K562 (cell line): ENCODE results near the gene CPZ. TPM values are rescaled to one million over a fixed set of nuclear protein-coding genes. Genes with fewer than 3 reads are reported as not detected.

ENCODE experiments used
- ATAC-seq: fragments of 200-7000 bp; cut with Tn5 transposase; 3 replicates; pipeline ENCODE4 v1.9.1; 2020; ENCODE audit warnings: moderate library complexity
- BruUV-seq: library from RNA; stranded (reverse); fragments of 400-500 nt; replicated peaks from 2 replicates; lab custom pipeline; 2021; lab: Mats Ljungman, UMichigan
- CTCF ChIA-PET: fragments of 300-600 bp; formaldehyde crosslinking; extraction: SDS; loops from one replicate; lab custom pipeline; 2021; ENCODE audit warnings: low intra/inter-chr PET ratio; lab: Yijun Ruan, JAX
- POLR2A ChIA-PET: fragments of 300-600, 350-650 bp; sonication (Branson Sonifier 250); formaldehyde crosslinking; extraction: SDS; loops from one replicate; lab custom pipeline; 2021; ENCODE audit warnings: antibody characterized with exemption, inconsistent platforms; lab: Yijun Ruan, JAX
- DNase-seq, 4 experiments: peaks; one replicate each; pipeline versions ENCODE4 v3.0.0 to v3.0.0-alpha.2; 2011 to 2018; ENCODE audit warnings: low spot score in 3 of 4, mixed read lengths in 3 of 4; ENCODE audit errors: extremely low read depth in 1 of 4
- FAIRE-seq: peaks from 2 replicates; lab custom pipeline; 2011; peaks lifted over from hg19 to GRCh38; lab: Jason Lieb, UNC
- H2AFZ ChIP-seq: 2 replicates; pipeline ENCODE4 v1.6.0; 2011; ENCODE audit warnings: low read depth, low read length, control low read depth, inconsistent platforms
- H3K27ac ChIP-seq: fragments of 200-600 bp; 3 replicates; pipeline ENCODE4 v1.8.0; 2011; ENCODE audit warnings: low read depth, mild to moderate bottlenecking, control low read depth, inconsistent platforms, low read length, moderate library complexity, mixed read lengths; ENCODE audit errors: extremely low read depth
- H3K27me3 ChIP-seq, 2 experiments: fragments of 300-600 bp in 1 of 2; 2 replicates in 1 of 2; 3 replicates in 1 of 2; pipeline versions ENCODE4 v1.6.0 to v1.8.0; 2011; ENCODE audit warnings: inconsistent platforms in 2 of 2, low read length in 2 of 2, mild to moderate bottlenecking in 1 of 2, mixed read lengths in 1 of 2, moderate library complexity in 1 of 2; ENCODE audit not compliant: control insufficient read depth in 2 of 2, insufficient read depth in 2 of 2
- H3K36me3 ChIP-seq: fragments of 300-600 bp; 3 replicates; pipeline ENCODE4 v1.8.0; 2011; ENCODE audit warnings: mild to moderate bottlenecking, low read length, inconsistent platforms; ENCODE audit not compliant: control insufficient read depth, insufficient read depth
- H3K4me1 ChIP-seq, 2 experiments: fragments of 200-600 bp in 1 of 2; replicated peaks in 1 of 2; 2 replicates in 1 of 2; 3 replicates in 1 of 2; pipeline versions ENCODE4 v1.5.1 to v1.8.0; 2011; ENCODE audit warnings: inconsistent platforms in 2 of 2, low read length in 2 of 2, mild to moderate bottlenecking in 1 of 2, mixed read lengths in 1 of 2, moderate library complexity in 1 of 2; ENCODE audit not compliant: control insufficient read depth in 2 of 2, insufficient read depth in 2 of 2
- H3K4me2 ChIP-seq: 2 replicates; pipeline ENCODE4 v1.6.1; 2011; ENCODE audit warnings: low read length, control low read depth, inconsistent platforms, mixed read lengths; ENCODE audit not compliant: insufficient read depth
- H3K4me3 ChIP-seq: fragments of 200-600 bp; sonication (generic), shearing (Covaris generic); 2 replicates; pipeline ENCODE4 v1.5.1; 2016; ENCODE audit warnings: control low read depth, inconsistent platforms
- H3K79me2 ChIP-seq: fragments of 200-600 bp; 3 replicates; pipeline ENCODE4 v1.8.0; 2011; ENCODE audit warnings: low read length, inconsistent platforms; ENCODE audit not compliant: control insufficient read depth, insufficient read depth
- H3K9ac ChIP-seq, 2 experiments: 2 replicates each; pipeline versions ENCODE4 v1.6.0 to v1.6.1; 2011; ENCODE audit warnings: low read depth in 2 of 2, low read length in 2 of 2, control low read depth in 1 of 2, inconsistent platforms in 1 of 2, mild to moderate bottlenecking in 1 of 2, mixed read lengths in 1 of 2; ENCODE audit not compliant: insufficient read depth in 1 of 2
- H3K9me1 ChIP-seq: one replicate; pipeline ENCODE4 v1.6.0; 2011; ENCODE audit warnings: inconsistent platforms, mild to moderate bottlenecking, low read length, moderate library complexity; ENCODE audit not compliant: control insufficient read depth, insufficient read depth
- H3K9me3 ChIP-seq: replicated peaks from 2 replicates; pipeline ENCODE4 v1.5.1; 2011; ENCODE audit warnings: low read depth, low read length, inconsistent platforms; ENCODE audit not compliant: control insufficient read depth, insufficient read depth
- H4K20me1 ChIP-seq: replicated peaks from 2 replicates; pipeline ENCODE4 v1.6.1; 2011; ENCODE audit warnings: low read length, inconsistent platforms, mixed read lengths; ENCODE audit not compliant: control insufficient read depth, insufficient read depth
- CCNT2 ChIP-seq: IDR thresholded peaks from 2 replicates; pipeline ENCODE4 v1.6.1; 2011; ENCODE audit warnings: borderline replicate concordance, low read depth, mild to moderate bottlenecking, moderate library complexity, mixed read lengths, low read length; ENCODE audit not compliant: insufficient read length; ENCODE audit errors: extremely low read depth
- HLTF ChIP-seq: fragments of 450-650 bp; IDR thresholded peaks from 2 replicates; pipeline ENCODE4 v1.6.1; 2016
- KLF1 ChIP-seq: fragments of 450-650 bp; IDR thresholded peaks from 2 replicates; pipeline ENCODE4 v1.6.1; 2016; ENCODE audit warnings: missing genetic modification characterization, missing compliant biosample characterization
- MTA2 ChIP-seq: fragments of 450-650 bp; IDR thresholded peaks from 2 replicates; pipeline ENCODE4 v1.6.1; 2016; ENCODE audit warnings: low read depth
- PYGO2 ChIP-seq: fragments of 450-650 bp; IDR thresholded peaks from 2 replicates; pipeline ENCODE4 v1.6.1; 2016; ENCODE audit warnings: mild to moderate bottlenecking, missing genetic modification characterization, moderate library complexity, missing compliant biosample characterization
- RBM22 ChIP-seq: fragments of 200-400 bp; formaldehyde crosslinking; IDR thresholded peaks from 2 replicates; pipeline ENCODE4 v1.6.1; 2018; ENCODE audit warnings: low read length, low read depth; ENCODE audit not compliant: poor library complexity, severe bottlenecking
- ZFP36 ChIP-seq: fragments of 150-350 bp; IDR thresholded peaks from 2 replicates; pipeline ENCODE4 v1.6.1; 2018; ENCODE audit warnings: low read length, low read depth; ENCODE audit not compliant: partially characterized antibody
- ZNF316 ChIP-seq: fragments of 450-650 bp; IDR thresholded peaks from 2 replicates; pipeline ENCODE4 v1.6.1; 2016
- WGBS: fragments of 100-300 bp; shearing (Covaris generic); methylation state at CpG from one replicate; pipeline ENCODE4 v1.1.6; 2016; ENCODE audit warnings: low coverage, mixed read lengths; ENCODE audit not compliant: insufficient coverage; ENCODE audit errors: missing lambda C conversion rate; 5-methylcytosine and 5-hydroxymethylcytosine counted together
- in situ Hi-C: fragments of 300-500 bp; cut with MboI; formaldehyde crosslinking; loops from 4 replicates; pipeline ENCODE4 v1.15.0; 2018; ENCODE audit warnings: inconsistent platforms, mixed read lengths
- intact Hi-C: fragments of 100-400 bp; cut with micrococcal nuclease; formaldehyde crosslinking; loops from 2 replicates; pipeline ENCODE4 v1.14.2; 2022
- polyA plus RNA-seq, 8 experiments: library from polyadenylated mRNA; depleted of rRNA in 4 of 8; stranded (reverse) in 5 of 8; unstranded in 3 of 8; fragments of >200 nt; fragmentation: Nextera tagmentation in 2 of 8; fragmentation: Illumina TruSeq in 1 of 8; extraction: Ambion mirVana in 2 of 8; extraction: Trizol in 1 of 8; gene quantifications; 2 replicates each; pipeline versions ENCODE4 v1.2.1 to v1.2.3, GENCODE V29; 2011 to 2014; ENCODE audit warnings: inconsistent platforms in 1 of 8, missing spikeins in 1 of 8
- total RNA-seq, 7 experiments: library from RNA; depleted of rRNA in 6 of 7; stranded (reverse); fragments of >200 nt in 6 of 7; fragmentation: Illumina TruSeq in 2 of 7; extraction: Trizol in 2 of 7; gene quantifications; 2 replicates each; pipeline versions ENCODE4 v1.2.1 to v1.2.3, GENCODE V29; 2011 to 2021; ENCODE audit warnings: low replicate concordance in 1 of 7

Gene CPZ
- total and polyA plus RNA-seq, 9 of the 15 experiments (the other 6 are each of a cell fraction or from before 2014, with no cell fraction given) = 0.06 to 2.2 (median 1.2) TPM; not detected in 1

DNA sequence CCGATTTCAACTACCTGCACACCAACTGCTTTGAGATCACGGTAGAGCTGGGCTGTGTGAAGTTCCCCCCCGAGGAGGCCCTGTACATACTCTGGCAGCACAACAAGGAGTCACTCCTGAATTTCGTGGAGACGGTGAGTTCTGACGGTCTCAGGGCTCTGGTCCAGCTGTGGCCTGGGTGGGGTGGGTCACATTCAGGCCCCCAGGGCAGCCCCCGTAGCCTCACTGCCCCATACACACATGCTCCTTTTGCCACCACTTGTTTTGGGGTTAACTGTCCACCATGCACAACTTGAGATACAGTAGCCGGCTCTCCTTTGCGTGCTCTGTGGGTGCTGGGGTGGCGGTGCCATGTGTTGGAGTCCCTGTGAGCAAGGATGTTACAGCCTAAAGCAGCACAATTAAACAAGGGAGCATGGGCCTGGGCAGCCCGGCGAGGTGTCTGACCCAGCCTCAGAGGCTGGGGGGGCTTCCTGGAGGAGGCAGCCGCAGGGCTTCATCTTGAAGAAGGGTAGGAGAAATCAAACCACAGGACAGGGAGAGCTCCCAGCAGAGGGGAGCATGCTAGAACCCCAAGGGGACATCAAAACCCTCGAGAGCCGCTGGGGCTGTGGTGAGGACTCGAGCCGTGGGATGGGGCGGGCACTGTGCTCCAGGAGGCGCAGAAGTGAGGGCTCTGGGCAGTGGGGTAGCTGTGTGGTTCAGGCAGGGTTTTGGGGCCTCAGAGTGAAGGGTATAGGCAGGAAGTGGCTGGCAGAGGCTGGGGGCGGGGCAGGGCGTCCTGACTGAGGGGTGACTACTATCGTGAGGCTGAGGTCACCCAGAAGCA is 22.0 kb downstream of the CPZ start:
- Histone ChIP-seq H3K36me3 (no peaks in the 10 kb centered on the region), H2AFZ (no peak overlapping the region), H3K4me3 (no peak overlapping the region), H3K79me2 (no peaks in the 10 kb centered on the region), H3K9me1 (no peaks in the 10 kb centered on the region), H3K27me3 (peaks cover 0 to 32% of the 10 kb centered on the region in 2 experiments; a peak in 3 of 5 replicates), H4K20me1 (no peaks in the 10 kb centered on the region), H3K4me1 (no peaks in the 10 kb centered on the region), H3K9me3 (no peaks in the 10 kb centered on the region), H3K27ac (no peak overlapping the region), H3K4me2 (no peak overlapping the region), H3K9ac (no peak overlapping the region; a peak in 1 of 4 replicates)
- TF ChIP-seq HLTF = no peak
- peak; percentile 70 for TF ChIP-seq ZFP36
- CTCF ChIA-PET = no interaction called here
- DNase-seq (no peak), FAIRE-seq (no peak), ATAC-seq (no peak)
- intact Hi-C loops (no loop called here), in situ Hi-C loops (no loop called here)
- BruUV-seq = no TSS peak
- 29% methylated on average over 17 of the region's 22 CpGs for WGBS
- POLR2A ChIA-PET = interaction anchor here (0.6 to 1.7 kb wide), 3 partner anchors 12 to 150 kb away, joined by 3 to 4 read pairs (median 4); no protein-coding TSS in a partner anchor

DNA sequence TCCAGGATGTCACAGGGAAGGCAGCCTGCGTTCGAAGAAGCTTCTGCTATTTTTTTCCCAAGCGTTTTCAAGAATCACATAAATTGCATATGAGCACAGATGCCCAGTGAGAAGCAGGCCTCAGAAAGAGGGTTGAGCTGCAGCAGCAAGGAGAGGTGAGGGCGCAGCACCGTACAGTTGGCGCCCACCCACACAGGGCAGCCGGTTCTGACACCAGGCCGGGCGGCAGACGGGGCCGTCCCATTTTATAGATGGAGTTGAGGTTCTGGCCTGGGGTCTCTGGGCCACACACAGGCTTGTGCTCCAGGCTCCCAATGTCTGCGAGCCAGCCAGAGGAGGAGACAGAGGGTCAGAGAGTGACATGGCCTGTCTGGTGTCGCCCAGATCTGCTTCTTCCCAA is 22.8 kb downstream of the CPZ start:
- CTCF ChIA-PET = no interaction called here

More for the DNA sequence above, 22.8 kb downstream of the CPZ start:
- no peak for ATAC-seq
- H3K9ac ChIP-seq = no peak overlapping the region
- TF ChIP-seq KLF1 (tag) (no peak), CCNT2 (no peak), RBM22 (no peak), ZNF316 (no peak), MTA2 (no peak), PYGO2 (tag) (no peak)
- TF ChIP-seq, all 486 proteins: peak for 0
- no peak for FAIRE-seq
- no TSS peak for BruUV-seq
- POLR2A ChIA-PET = interaction anchor here (0.6 to 1.7 kb wide), 2 partner anchors 13 to 33 kb away, joined by 4 read pairs; no protein-coding TSS in a partner anchor
- Histone ChIP-seq H3K4me1 (no peaks in the 10 kb centered on the region), H3K27ac (no peak overlapping the region), H3K9me1 (no peaks in the 10 kb centered on the region), H3K36me3 (no peaks in the 10 kb centered on the region), H2AFZ (no peak overlapping the region), H3K4me2 (no peak overlapping the region), H3K27me3 (peaks cover 0 to 37% of the 10 kb centered on the region in 2 experiments; a peak in 3 of 5 replicates), H3K4me3 (no peak overlapping the region), H3K79me2 (no peaks in the 10 kb centered on the region), H3K9me3 (no peaks in the 10 kb centered on the region), H4K20me1 (no peaks in the 10 kb centered on the region)
- in situ Hi-C loops = no loop called here
- 28% methylated on average over 13 of the region's 13 CpGs for WGBS
- no peak for DNase-seq
- intact Hi-C loops = no loop called here
